AML-193 (cell line): ENCODE results near the gene SH3D19.
"Not testable (repeated sequence)": the region's sequence is repeated elsewhere in the genome, so short reads cannot be mapped to it uniquely, and the experiment has no call there.

ENCODE experiments used
- DNase-seq, 2 experiments: peaks; one replicate each; lab custom pipeline; 2025; lab: John Stamatoyannopoulos, UW

SH3D19 gene

GRCh38 chr4:151325111-151325948, at the start of gene SH3D19:
TSS of gene SH3D19 (minus strand) at chr4:151325605. CDS start at chr4:151325352, 253 bp downstream.
- no peak for DNase-seq

- DNase-seq, result peak; percentile 54 to 67
Observed at GRCh38 chr4:151362404-151363164, 37.2 kb upstream of the SH3D19 start.

- DNase-seq, result no peak
Observed at GRCh38 chr4:151361966-151362365, 36.6 kb upstream of the SH3D19 start.

- no peak for DNase-seq
Observed at GRCh38 chr4:151361126-151361525, 35.7 kb upstream of the SH3D19 start.

GRCh38 chr4:151359576-151359975, 34.2 kb upstream of the SH3D19 start:
- DNase-seq, result no peak

GRCh38 chr4:151358266-151358665, 32.9 kb upstream of the SH3D19 start:
- DNase-seq, result no peak

- DNase-seq, result no peak
Observed at GRCh38 chr4:151356510-151356909, 31.1 kb upstream of the SH3D19 start.

- no peak for DNase-seq
Observed at GRCh38 chr4:151355155-151355554, 29.8 kb upstream of the SH3D19 start.

GRCh38 chr4:151347490-151348235, 22.3 kb upstream of the SH3D19 start:
- DNase-seq, result no peak

GRCh38 chr4:151344948-151345347, 19.5 kb upstream of the SH3D19 start:
- no peak for DNase-seq

GRCh38 chr4:151340751-151341385, 15.5 kb upstream of the SH3D19 start:
- DNase-seq, result no peak

GRCh38 chr4:151339467-151339866, 14.1 kb upstream of the SH3D19 start:
- DNase-seq, result no peak

- no peak for DNase-seq
Observed at GRCh38 chr4:151331276-151332042, 6.1 kb upstream of the SH3D19 start.

- no peak for DNase-seq
Observed at GRCh38 chr4:151329217-151330007, 4.0 kb upstream of the SH3D19 start.

GRCh38 chr4:151325949-151326246, 493 bp upstream of the SH3D19 start:
- DNase-seq, result no peak

- no peak for DNase-seq
Observed at GRCh38 chr4:151324752-151325110, 674 bp downstream of the SH3D19 start.

GRCh38 chr4:151324124-151324751, 1.2 kb downstream of the SH3D19 start:
- no peak for DNase-seq

GRCh38 chr4:151323667-151324066, 1.7 kb downstream of the SH3D19 start:
- DNase-seq, result no peak

- DNase-seq, result no peak
Observed at GRCh38 chr4:151322570-151322969, 2.8 kb downstream of the SH3D19 start.

- not testable (repeated sequence) for DNase-seq
Observed at GRCh38 chr4:151322161-151322560, 3.2 kb downstream of the SH3D19 start.
